Measurements from ENCODE around the gene SCNN1A.

The SCNN1A gene

GRCh38 chr12:6316921-6317692 is 58.3 kb downstream of the SCNN1A start:
- POLR2A ChIA-PET: interaction anchor here (0.5 kb wide), 1 partner anchor 13 kb away, joined by 3 read pairs; no protein-coding TSS in a partner anchor
- no peak for TF ChIP-seq CTCF (IDR thresholded peaks at IDR 0.05; ENCODE audit: control extremely low read depth, extremely low read depth, low read depth, missing control alignments)
- DNase-seq (ENCODE audit: extremely low spot score): no peak
- CTCF ChIA-PET: interaction anchor here (2.8 kb wide), 1 partner anchor 38 kb away, joined by 8 read pairs; no protein-coding TSS in a partner anchor

GRCh38 chr12:6315704-6316597 is 59.4 kb downstream of the SCNN1A start:
- CTCF ChIA-PET: interaction anchor here (0.7 to 3.7 kb wide), 6 partner anchors 7 to 119 kb away, joined by 3 to 14 read pairs (median 4); no protein-coding TSS in a partner anchor
- no peak for DNase-seq (ENCODE audit: extremely low spot score)
- POLR2A ChIA-PET: interaction anchor here (0.5 to 1.1 kb wide), 3 partner anchors 14 to 154 kb away, joined by 3 to 4 read pairs (median 3); partner anchors contain the start of gene VAMP1
- no peak for TF ChIP-seq CTCF (IDR thresholded peaks at IDR 0.05; ENCODE audit: control extremely low read depth, extremely low read depth, low read depth, missing control alignments)

GRCh38 chr12:6315184-6315583 is 60.2 kb downstream of the SCNN1A start:
- CTCF ChIA-PET: interaction anchor here (0.7 to 3.7 kb wide), 6 partner anchors 8 to 119 kb away, joined by 3 to 14 read pairs (median 4); no protein-coding TSS in a partner anchor
- TF ChIP-seq CTCF (IDR thresholded peaks at IDR 0.05; ENCODE audit: control extremely low read depth, extremely low read depth, low read depth, missing control alignments): no peak
- POLR2A ChIA-PET: interaction anchor here (1.1 kb wide), 1 partner anchor 155 kb away, joined by 4 read pairs; the partner anchor contains the start of gene VAMP1
- DNase-seq (ENCODE audit: extremely low spot score): no peak

GRCh38 chr12:6314776-6315175 is 60.6 kb downstream of the SCNN1A start:
- DNase-seq (ENCODE audit: extremely low spot score): no peak
- TF ChIP-seq CTCF (IDR thresholded peaks at IDR 0.05; ENCODE audit: control extremely low read depth, extremely low read depth, low read depth, missing control alignments): no peak
- POLR2A ChIA-PET: interaction anchor here (1.1 kb wide), 1 partner anchor 156 kb away, joined by 4 read pairs; the partner anchor contains the start of gene VAMP1
- CTCF ChIA-PET: interaction anchor here (1.0 to 3.7 kb wide), 4 partner anchors 8 to 35 kb away, joined by 3 to 14 read pairs (median 6); no protein-coding TSS in a partner anchor

GRCh38 chr12:6313326-6313940 is 61.9 kb downstream of the SCNN1A start:
- no peak for DNase-seq (ENCODE audit: extremely low spot score)
- CTCF ChIA-PET: interaction anchor here (0.9 to 3.7 kb wide), 3 partner anchors 8 to 11 kb away, joined by 3 to 14 read pairs (median 4); no protein-coding TSS in a partner anchor
- POLR2A ChIA-PET: no interaction called here
- no peak for TF ChIP-seq CTCF (IDR thresholded peaks at IDR 0.05; ENCODE audit: control extremely low read depth, extremely low read depth, low read depth, missing control alignments)

All from GM10248 (cell line).